ENCODE data around the gene XYLT1.

DNA sequence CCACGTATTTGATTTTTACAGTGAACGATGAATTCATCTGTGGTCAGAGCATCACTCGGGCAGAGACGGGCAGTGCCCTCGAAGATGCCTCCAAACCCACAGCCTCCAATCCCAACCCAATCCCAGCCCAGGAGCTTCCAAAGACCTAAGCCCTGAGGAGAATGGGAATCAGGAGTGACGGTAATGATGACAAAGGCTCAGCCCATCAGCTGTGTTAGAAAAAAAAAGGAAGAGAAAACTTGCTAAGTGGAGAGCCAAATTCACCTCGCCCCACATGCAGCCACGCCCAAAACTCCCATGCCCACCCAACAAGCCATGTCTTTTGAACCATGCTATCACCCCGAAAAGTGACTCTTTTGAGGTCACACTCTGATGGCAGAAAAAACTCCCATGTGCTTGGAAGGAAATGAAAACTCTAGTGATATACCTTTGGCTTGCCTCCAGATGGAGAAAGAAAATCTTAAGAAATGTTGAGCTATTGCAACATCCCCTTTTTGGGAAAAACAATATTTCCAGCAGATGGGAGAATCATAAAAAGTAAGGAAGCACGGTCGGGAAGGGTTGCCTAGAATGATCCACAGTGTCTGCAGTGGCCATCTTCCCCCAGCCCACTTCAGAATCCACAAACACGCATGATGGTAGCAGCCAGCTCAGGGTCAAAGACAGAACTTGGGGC lies 37.7 kb downstream of the XYLT1 start:
- TF ChIP-seq TCF7 (IDR thresholded peaks at IDR 0.05; ENCODE audit: borderline replicate concordance) (no peak), CTCF (IDR thresholded peaks at IDR 0.05 in 2 of 3, conservative IDR thresholded peaks at IDR 0.05 in 1 of 3; ENCODE audit: control insufficient read depth in 2 of 3, extremely low read depth in 1 of 3, insufficient read depth in 1 of 3, low read depth in 3 of 3, low read length in 3 of 3) (no peak), MAX (IDR thresholded peaks at IDR 0.05; ENCODE audit: low read depth, low read length) (no peak), REST (IDR thresholded peaks at IDR 0.05; ENCODE audit: low read depth, low read length) (no peak)

All from GM12878 (cell line).